HepG2 (cell line): ENCODE data around the gene ADGRE2.

Experiments
- ARNTL ChIP-seq: sonication (generic); formaldehyde crosslinking; IDR thresholded peaks from 2 replicates; pipeline ENCODE4 v1.4.0; 2020; ENCODE audit warnings: mild to moderate bottlenecking, missing genetic modification reagents
- CHD4 ChIP-seq: fragments of 200-600 bp; sonication (generic); IDR thresholded peaks from 2 replicates; pipeline ENCODE4 v1.7.0; 2017; ENCODE audit warnings: mild to moderate bottlenecking, low read length, borderline replicate concordance
- CTCF ChIP-seq: sonication (generic); formaldehyde crosslinking; IDR thresholded peaks from 2 replicates; pipeline ENCODE4 v1.5.0; 2020; ENCODE audit warnings: mild to moderate bottlenecking, missing genetic modification reagents, moderate library complexity
- FOSL2 ChIP-seq: sonication (generic); formaldehyde crosslinking; IDR thresholded peaks from 2 replicates; pipeline ENCODE4 v1.4.0; 2020; ENCODE audit warnings: missing genetic modification reagents
- MAX ChIP-seq: IDR thresholded peaks from 2 replicates; pipeline ENCODE4 v1.6.1; 2012; ENCODE audit warnings: inconsistent platforms
- RAD21 ChIP-seq: fragments of 450-650 bp; formaldehyde crosslinking; IDR thresholded peaks from 2 replicates; pipeline ENCODE4 v1.5.0; 2020; ENCODE audit warnings: mild to moderate bottlenecking
- SMC3 ChIP-seq: IDR thresholded peaks from 2 replicates; pipeline ENCODE4 v1.6.1; 2011; ENCODE audit warnings: low read length, improper control_type of control experiment
- YY1 ChIP-seq: IDR thresholded peaks from 2 replicates; pipeline ENCODE4 v1.6.1; 2011; ENCODE audit warnings: low read length, low read depth, moderate library complexity, mild to moderate bottlenecking; ENCODE audit not compliant: insufficient read depth, insufficient replicate concordance
- ZBTB40 ChIP-seq, 2 experiments: fragments of 450-650 bp in 1 of 2; sonication (generic) in 1 of 2; formaldehyde crosslinking in 1 of 2; IDR thresholded peaks; 2 replicates each; pipeline versions ENCODE4 v1.6.1 to v1.8.0; 2016 to 2022; ENCODE audit warnings: antibody characterized with exemption in 1 of 2, mild to moderate bottlenecking in 1 of 2, missing genetic modification reagents in 1 of 2
- ZFX ChIP-seq: sonication (generic); formaldehyde crosslinking; IDR thresholded peaks from 2 replicates; pipeline ENCODE4 v1.4.0; 2020; ENCODE audit warnings: mild to moderate bottlenecking, low read depth, missing genetic modification reagents, moderate library complexity
- TF ChIP-seq, protein P1 (sequence below): sonication (generic); formaldehyde crosslinking; IDR thresholded peaks from 2 replicates; pipeline ENCODE4 v1.5.0; 2020; ENCODE audit warnings: mild to moderate bottlenecking, missing genetic modification reagents, borderline replicate concordance

DNA sequence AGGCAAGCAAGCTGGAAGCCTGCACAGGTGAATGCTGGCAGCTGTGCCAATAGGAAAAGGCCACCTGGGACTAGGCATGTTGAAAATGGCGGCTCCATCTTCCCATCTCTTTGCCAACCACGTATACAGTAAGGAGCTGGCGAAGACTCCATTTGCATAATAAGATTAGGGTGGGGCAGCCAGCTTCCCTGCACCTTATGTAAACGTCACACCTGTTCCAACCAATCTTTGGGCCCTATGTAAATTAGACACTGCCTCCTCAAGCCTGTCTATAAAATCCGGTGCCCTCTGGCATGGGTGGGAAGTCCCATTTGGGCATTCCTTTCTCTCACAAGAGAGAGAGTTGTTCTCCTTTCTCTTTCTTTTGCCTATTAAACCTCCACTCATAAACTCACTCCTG, 16.8 kb downstream of the ADGRE2 start:
- TF ChIP-seq CTCF (no peak), RAD21 (no peak), CHD4 (no peak), ARNTL (CRISPR knock-in tag) (no peak), FOSL2 (CRISPR knock-in tag) (no peak), ZBTB40 (IDR thresholded peaks at IDR 0.05) (no peak), ZBTB40 (CRISPR knock-in tag; IDR thresholded peaks at IDR 0.05) (no peak), MAX (no peak), ZFX (CRISPR knock-in tag) (no peak), SMC3 (no peak), YY1 (no peak)
- TF ChIP-seq, protein P1, sequence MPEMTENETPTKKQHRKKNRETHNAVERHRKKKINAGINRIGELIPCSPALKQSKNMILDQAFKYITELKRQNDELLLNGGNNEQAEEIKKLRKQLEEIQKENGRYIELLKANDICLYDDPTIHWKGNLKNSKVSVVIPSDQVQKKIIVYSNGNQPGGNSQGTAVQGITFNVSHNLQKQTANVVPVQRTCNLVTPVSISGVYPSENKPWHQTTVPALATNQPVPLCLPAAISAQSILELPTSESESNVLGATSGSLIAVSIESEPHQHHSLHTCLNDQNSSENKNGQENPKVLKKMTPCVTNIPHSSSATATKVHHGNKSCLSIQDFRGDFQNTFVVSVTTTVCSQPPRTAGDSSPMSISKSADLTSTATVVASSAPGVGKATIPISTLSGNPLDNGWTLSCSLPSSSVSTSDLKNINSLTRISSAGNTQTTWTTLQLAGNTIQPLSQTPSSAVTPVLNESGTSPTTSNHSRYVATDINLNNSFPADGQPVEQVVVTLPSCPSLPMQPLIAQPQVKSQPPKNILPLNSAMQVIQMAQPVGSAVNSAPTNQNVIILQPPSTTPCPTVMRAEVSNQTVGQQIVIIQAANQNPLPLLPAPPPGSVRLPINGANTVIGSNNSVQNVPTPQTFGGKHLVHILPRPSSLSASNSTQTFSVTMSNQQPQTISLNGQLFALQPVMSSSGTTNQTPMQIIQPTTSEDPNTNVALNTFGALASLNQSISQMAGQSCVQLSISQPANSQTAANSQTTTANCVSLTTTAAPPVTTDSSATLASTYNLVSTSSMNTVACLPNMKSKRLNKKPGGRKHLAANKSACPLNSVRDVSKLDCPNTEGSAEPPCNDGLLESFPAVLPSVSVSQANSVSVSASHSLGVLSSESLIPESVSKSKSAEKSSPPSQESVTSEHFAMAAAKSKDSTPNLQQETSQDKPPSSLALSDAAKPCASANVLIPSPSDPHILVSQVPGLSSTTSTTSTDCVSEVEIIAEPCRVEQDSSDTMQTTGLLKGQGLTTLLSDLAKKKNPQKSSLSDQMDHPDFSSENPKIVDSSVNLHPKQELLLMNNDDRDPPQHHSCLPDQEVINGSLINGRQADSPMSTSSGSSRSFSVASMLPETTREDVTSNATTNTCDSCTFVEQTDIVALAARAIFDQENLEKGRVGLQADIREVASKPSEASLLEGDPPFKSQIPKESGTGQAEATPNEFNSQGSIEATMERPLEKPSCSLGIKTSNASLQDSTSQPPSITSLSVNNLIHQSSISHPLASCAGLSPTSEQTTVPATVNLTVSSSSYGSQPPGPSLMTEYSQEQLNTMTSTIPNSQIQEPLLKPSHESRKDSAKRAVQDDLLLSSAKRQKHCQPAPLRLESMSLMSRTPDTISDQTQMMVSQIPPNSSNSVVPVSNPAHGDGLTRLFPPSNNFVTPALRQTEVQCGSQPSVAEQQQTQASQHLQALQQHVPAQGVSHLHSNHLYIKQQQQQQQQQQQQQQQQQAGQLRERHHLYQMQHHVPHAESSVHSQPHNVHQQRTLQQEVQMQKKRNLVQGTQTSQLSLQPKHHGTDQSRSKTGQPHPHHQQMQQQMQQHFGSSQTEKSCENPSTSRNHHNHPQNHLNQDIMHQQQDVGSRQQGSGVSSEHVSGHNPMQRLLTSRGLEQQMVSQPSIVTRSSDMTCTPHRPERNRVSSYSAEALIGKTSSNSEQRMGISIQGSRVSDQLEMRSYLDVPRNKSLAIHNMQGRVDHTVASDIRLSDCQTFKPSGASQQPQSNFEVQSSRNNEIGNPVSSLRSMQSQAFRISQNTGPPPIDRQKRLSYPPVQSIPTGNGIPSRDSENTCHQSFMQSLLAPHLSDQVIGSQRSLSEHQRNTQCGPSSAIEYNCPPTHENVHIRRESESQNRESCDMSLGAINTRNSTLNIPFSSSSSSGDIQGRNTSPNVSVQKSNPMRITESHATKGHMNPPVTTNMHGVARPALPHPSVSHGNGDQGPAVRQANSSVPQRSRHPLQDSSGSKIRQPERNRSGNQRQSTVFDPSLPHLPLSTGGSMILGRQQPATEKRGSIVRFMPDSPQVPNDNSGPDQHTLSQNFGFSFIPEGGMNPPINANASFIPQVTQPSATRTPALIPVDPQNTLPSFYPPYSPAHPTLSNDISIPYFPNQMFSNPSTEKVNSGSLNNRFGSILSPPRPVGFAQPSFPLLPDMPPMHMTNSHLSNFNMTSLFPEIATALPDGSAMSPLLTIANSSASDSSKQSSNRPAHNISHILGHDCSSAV (CRISPR knock-in tag): no peak
